ENCODE measurements around the gene LILRA5.

DNA sequence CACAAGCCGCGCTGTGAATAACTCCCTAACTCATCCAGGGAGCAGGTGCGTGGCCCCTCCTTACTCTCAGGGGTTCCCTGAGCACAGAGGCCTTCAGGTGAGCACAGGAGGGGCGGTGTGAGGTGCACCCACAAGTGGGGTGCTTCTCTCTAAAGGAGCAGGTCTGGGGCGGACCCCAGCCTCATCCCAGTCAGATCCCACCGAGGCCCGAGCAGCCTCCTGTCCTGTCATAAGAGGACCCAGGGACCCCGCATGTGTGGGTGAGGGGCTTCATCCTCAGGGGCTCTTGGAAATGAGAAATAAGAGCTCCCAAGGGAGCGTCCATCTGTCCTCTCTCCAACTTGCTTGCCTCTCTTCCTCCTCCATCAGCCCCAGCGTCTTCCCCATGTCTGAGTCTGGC, 3.0 kb upstream of the LILRA5 start:
- TF ChIP-seq, protein P1, sequence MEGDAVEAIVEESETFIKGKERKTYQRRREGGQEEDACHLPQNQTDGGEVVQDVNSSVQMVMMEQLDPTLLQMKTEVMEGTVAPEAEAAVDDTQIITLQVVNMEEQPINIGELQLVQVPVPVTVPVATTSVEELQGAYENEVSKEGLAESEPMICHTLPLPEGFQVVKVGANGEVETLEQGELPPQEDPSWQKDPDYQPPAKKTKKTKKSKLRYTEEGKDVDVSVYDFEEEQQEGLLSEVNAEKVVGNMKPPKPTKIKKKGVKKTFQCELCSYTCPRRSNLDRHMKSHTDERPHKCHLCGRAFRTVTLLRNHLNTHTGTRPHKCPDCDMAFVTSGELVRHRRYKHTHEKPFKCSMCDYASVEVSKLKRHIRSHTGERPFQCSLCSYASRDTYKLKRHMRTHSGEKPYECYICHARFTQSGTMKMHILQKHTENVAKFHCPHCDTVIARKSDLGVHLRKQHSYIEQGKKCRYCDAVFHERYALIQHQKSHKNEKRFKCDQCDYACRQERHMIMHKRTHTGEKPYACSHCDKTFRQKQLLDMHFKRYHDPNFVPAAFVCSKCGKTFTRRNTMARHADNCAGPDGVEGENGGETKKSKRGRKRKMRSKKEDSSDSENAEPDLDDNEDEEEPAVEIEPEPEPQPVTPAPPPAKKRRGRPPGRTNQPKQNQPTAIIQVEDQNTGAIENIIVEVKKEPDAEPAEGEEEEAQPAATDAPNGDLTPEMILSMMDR (IDR thresholded peaks at IDR 0.05; ENCODE audit: low read length), result no peak
- TF ChIP-seq EZH2 (optimal IDR thresholded peaks at IDR 0.05; ENCODE audit: low read depth, low read length), result no peak
